NCI-H1092 (cell line): Measurements from ENCODE around the gene TNFRSF4.
"Not testable (repeated sequence)": the region's sequence is repeated elsewhere in the genome, so short reads cannot be mapped to it uniquely, and the experiment has no call there.

ENCODE experiments used
- DNase-seq: peaks from one replicate; lab custom pipeline; 2025; lab: John Stamatoyannopoulos, UW

The TNFRSF4 gene

GRCh38 chr1:1213345-1214265, at the start of gene TNFRSF4:
Gene TNFRSF4, minus strand, starts transcription at chr1:1214153. Its CDS starts 26 bp downstream, at chr1:1214127.
- no peak for DNase-seq

GRCh38 chr1:1262758-1263157, 48.8 kb upstream of the TNFRSF4 start:
- no peak for DNase-seq

DNA sequence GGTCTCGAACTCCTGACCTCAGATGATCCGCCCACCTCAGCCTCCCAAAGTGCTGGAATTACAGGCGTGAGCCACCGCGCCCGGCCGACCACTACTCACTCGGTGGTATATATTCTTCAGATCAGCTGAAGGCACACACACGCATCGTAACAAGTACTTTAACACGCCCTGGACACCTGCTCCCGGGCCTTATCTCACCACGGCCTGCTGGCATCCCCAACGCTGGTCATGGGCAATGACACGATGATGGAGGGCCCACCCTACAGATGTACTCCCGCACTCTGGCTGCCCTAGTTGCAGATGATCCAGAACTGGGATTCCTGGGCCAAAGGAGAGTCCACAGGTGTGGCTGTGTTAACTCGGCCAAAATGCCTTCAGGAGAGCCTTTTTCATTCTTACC, 48.1 kb upstream of the TNFRSF4 start:
- no peak for DNase-seq

DNA sequence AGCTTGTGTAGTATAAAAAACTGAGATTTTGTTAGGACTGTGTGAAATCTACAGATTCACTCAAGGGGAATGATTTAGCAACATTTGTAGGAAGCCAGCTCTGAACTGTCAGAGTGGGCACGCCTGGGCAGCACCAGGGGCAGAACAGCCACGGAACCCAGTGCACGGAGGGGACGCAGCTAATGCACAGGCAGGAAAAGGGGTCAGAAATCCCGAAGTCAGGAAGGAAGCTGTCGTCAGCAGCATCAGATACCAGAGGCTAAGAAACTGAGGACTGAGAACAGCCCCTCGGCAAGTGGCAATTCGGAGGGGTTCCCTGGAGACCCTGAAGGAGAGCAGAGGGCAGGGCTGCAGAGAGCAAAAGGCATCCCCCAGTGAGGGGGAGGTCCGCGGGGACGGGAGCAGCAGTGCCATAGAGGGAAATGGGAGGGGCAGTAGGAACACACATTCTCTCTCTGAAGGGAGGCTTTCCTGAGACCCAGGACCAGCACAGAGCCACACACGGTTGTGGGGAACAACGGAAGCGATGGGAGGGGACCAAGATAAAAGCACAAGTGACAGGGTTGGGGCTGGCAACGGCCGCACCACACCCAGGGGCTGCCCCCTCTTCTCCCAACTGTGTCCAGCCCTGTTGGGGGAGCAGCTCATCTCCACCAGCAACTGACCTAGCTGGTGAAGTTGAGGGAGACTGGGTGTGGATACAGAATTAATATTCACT, 47.0 kb upstream of the TNFRSF4 start:
- DNase-seq, result no peak

- no peak for DNase-seq
Observed at GRCh38 chr1:1259951-1260600, 46.1 kb upstream of the TNFRSF4 start.

DNA sequence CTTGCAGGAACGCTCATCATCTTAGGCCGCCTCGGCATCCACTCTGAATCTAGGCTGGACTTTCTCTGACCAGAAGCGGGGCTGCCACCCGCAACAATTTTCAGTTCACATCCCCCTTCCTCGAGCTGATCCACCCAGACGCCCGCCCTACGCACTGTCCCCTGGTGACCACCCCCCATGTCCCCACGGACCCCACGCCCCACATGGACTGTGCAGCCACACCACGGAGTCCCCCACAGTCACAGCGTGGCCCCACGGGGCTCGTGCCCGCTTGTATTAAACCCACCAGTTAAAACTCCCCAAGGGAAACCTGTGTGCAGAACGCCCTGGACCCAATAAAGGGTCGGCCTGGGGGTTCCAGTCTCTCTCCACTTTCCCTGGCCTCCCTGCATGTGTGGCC, 45.6 kb upstream of the TNFRSF4 start:
- no peak for DNase-seq

DNA sequence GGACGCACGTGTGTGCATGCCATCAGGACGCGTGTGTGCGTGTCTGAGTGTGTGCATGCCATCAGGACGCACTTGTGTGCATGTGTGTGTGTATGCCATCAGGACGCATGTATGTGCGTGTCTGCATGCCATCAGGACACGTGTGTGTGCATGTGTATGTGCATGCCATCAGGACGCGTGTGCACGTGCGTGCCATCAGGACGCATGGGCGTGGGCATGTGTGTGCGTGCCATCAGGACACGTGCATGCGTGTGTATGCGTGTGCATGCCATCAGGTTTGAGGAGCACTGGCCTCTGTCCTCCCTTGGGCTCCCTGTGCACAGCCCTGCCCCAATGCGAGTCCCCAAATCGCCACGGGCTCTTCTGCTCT, 45.2 kb upstream of the TNFRSF4 start:
- DNase-seq, result no peak

DNA sequence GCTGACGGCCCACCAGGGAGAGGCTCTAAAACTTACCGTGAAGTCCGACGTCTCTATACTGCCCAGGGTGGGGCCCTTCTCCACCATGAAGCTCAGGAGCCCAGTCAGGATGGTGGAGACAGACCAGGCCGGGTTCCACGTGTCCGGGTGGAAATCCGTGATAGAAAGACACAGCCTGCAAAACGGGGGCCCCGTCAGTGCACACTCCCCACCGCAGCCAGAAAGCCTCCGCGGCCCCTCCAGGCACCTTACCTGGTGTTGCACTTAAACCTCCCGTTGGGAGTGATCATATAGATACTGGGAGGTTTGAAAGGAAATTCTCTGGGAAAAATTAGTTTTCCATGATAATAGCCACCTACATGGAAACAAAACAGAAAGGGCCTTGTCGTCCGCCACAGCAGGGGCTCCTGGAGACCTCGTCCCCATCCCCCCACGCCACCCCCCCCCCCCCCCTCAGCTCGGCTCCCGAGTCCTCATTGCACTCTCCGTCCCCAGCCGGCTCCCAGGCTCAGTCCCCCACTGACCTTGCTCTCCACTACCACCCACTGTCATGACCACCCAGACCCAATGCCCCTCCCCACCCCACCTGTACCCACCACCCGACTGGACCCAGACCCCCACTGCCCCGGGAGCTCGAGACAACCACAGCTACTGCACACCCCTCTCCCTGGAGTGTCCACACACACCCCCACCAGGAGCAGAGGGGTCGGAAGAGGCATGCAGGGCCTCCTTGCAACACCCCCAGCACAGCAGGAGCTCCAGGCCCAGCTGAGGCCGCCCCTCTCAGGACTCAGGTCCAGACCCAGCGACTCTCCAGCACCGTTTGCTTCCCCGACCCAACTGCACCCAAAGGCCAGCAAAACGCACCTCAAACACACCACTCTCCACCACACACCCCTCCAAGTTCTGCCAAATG, 43.3 kb upstream of the TNFRSF4 start:
- DNase-seq, result no peak

DNA sequence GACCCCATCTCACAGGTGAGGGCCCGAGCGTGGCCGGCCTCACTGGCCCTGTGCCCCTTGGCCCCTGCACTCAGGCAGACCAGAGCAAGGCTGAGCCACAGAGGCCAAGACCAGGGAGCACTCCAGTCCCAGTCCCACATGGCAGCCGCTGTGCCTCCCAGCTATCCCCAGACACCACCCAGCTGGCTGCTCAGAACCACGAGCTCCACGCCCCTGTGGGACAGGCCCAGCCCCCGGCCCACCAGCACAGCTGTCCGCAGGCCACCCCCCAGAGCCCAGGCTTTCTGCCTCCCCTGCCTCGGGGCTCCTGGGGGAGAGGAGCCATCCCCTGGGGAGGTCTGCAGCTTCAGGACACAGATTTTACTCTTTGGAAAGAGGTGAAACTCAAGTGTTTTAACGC, 41.7 kb upstream of the TNFRSF4 start:
- no peak for DNase-seq

GRCh38 chr1:1255078-1255477, 41.1 kb upstream of the TNFRSF4 start:
- DNase-seq, result no peak

DNA sequence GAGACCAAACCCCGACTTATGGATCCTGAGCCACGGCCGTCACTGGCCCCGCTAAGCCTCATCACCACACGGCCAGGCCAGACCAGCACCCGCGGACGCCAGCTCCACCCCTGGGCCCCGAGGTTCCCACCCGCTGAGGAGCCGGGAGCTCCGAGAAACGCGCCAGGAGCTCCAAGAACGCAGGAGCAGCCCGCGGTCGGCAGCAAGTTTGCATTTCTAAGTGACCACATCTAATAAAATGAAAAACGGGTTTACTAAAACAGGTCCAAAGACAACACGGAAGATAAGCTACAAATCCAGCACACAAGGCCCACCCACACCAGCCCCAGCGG, 40.7 kb upstream of the TNFRSF4 start:
- no peak for DNase-seq

GRCh38 chr1:1253972-1254666, 40.2 kb upstream of the TNFRSF4 start:
- no peak for DNase-seq

DNA sequence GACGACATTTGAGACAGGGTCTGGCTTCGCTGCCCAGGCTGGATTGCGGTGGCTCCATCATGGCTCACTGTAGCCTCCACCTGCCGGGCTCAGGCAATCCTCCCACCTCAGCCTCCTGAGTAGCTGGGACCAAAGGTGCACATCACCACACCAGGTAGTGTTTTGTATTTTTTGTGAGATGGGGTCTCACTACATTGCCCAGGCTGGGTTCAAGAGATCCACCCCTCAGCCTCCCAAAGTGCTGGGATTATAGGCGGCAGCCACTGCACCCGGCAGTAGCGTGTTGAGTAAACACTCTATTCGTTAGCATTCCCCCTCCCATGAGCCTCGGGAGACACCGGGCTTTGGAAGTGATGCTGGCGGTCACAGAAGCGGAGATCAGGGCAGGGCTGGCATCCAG, 39.4 kb upstream of the TNFRSF4 start:
- no peak for DNase-seq

GRCh38 chr1:1250786-1251284, 36.9 kb upstream of the TNFRSF4 start:
- DNase-seq, result no peak

DNA sequence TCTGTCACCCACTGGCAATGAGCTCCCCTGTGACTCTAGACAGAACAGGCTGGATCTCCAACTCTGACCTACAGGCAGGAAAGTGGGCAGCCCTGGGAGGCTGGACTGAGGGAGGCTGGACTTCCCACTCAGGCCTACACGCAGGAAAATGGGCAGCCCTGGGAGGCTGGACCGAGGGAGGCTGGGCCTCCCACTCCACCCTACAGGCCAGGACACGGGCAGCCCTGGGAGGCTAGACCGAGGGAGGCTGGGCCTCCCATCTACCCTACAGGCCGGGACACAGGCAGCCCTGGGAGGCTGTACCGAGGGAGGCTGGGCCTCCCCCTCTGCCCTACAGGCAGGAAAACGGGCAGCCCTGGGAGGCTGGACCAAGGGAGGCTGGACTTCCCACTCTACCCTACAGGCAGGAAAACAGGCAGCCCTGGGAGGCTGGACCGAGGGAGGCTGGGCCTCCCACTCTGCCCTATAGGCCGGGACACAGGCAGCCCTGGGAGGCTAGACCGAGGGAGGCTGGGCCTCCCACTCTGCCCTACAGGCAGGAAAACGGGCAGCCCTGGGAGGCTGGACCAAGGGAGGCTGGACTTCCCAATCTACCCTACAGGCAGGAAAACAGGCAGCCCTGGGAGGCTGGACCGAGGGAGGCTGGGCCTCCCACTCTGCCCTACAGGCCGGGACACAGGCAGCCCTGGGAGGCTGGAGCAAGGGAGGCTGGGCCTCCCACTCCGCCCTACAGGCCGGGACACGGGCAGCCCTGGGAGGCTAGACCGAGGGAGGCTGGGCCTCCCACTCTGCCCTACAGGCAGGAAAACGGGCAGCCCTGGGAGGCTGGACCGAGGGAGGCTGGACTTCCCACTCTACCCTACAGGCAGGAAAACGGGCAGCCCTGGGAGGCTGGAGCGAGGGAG, 34.3 kb upstream of the TNFRSF4 start:
- not testable (repeated sequence) for DNase-seq

- DNase-seq, result no peak
Observed at GRCh38 chr1:1247341-1247913, 33.5 kb upstream of the TNFRSF4 start.

- no peak for DNase-seq
Observed at GRCh38 chr1:1246577-1247340, 32.8 kb upstream of the TNFRSF4 start, which contains the start of gene C1QTNF12. Gene C1QTNF12, minus strand, starts transcription at chr1:1246722. Its CDS starts 32 bp downstream, at chr1:1246690.

DNA sequence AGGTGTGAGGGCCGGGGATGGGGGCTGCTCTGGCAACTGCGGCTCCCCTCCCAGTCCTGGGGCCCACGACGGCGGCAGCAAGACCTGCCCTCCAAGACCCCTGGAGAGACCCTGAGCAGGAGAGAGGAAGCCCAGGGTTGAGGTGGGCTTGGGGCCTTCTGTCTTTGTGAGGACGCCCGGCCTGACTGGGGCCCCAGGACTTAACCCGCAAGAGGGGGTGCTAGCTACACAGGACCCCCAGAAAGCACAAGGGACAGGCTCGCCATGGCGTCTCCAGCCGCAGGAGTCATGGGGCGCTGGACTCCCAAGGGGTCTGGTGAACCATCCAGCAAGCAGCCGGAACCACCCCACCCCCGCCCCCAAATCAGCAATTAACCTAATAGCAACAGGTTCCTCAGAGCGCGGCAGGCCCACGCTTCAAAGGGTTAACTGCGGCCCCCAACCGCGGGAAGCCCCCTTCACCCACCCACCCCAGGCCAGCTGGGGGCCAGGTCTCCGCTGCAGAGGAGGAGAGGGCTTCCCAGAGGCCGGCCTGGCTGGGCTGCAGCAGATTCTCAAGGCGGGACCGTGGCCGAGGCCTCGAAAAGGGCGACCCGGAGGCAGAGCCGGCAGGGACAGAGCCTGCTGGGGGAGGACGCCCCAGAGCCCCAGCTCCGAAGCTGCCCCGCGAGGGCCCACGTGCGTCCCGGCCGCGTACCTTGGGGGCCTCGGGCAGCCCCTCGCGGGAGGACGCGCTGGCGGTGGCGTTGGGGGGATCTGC, 32.0 kb upstream of the TNFRSF4 start:
- no peak for DNase-seq
